HPDE6-E6E7 (cell line): ENCODE results near the gene TARBP2.

ENCODE experiments used
- DNase-seq: peaks from one replicate; pipeline ENCODE4 v3.0.0; 2011; ENCODE audit warnings: missing footprints; ENCODE audit errors: extremely low spot score

Gene TARBP2

DNA sequence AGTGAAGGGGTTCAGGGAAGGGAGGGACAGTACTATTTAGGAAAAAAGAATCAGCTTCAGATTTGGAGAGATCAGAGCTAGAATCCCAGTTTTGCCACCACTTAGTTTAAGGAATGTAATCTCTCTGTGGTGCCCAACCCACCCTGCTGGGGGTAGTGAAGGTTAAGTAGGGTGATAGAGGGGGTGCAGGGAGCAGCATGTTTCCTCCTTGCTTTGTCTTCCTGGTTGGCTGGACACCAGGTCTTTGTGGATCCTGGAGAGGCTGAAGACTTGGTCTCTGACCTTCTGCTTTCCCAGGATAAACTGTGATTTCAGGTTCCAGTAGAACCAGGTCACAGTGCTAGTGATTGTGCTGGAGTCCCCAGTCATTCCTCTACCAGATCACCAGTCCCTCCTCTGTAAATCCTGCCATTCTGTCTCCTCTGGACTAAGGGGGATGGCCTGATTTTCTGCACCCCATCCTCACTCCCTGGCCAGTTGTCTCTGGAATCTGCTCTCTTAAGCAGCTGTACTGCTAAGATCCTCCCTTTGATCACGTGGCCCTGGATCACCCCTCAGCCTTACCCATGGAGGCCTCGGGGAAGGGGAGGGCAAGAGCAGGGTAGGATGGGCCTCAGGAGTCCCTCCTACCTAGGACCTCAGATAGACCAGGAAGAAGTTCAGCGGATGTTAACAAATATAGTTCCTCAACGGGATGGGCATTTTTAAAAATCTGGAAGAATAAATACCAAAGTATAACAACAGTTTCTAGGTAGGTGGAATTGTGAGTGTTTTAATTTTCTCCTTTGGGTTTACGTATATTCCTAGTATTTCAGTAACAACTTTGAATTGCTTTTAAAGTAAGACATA is 5.0 kb upstream of the TARBP2 start:
- DNase-seq = no peak

DNA sequence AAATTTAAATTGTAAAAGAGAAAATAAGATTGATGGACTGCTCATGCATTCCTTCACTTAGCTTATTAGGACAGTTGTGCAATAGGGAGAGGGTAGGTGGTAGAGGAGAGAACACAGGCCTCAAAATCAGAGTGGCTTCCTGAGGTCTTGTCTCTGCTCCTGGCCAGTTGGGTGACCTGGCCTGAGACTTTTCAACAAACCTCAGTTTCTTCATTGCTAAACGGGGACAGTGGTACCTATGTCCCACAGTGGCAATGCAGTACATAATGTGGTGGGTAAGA is 4.4 kb upstream of the TARBP2 start:
- no peak for DNase-seq

- DNase-seq = no peak
Measured at GRCh38 chr12:53497461-53497860, 3.6 kb upstream of the TARBP2 start.

DNA sequence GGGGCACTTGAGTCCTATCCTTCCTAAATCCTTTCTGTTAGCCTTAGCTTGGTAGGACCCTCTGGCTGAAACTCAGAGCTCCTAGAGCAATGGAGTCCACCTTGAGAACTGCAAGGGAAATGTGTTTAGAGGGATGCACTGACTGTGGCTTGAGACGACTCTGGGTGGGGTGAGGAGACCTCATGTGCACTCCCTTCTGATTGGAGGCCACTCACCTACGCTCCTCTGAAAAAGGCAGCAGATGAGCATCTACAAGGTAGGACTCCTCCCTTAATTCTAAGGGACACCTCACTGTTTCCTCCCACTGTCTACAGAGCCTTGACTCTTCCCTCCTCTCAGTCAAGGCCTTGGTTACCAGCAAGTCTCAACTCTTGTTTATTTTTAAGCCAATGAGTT is 2.9 kb upstream of the TARBP2 start:
- no peak for DNase-seq

GRCh38 chr12:53499266-53500141 is 1.6 kb upstream of the TARBP2 start, which contains the start of gene MAP3K12:
Gene MAP3K12, minus strand, starts transcription at chr12:53499458. Its CDS starts 12,067 bp downstream, at chr12:53487391.
- DNase-seq = no peak

DNA sequence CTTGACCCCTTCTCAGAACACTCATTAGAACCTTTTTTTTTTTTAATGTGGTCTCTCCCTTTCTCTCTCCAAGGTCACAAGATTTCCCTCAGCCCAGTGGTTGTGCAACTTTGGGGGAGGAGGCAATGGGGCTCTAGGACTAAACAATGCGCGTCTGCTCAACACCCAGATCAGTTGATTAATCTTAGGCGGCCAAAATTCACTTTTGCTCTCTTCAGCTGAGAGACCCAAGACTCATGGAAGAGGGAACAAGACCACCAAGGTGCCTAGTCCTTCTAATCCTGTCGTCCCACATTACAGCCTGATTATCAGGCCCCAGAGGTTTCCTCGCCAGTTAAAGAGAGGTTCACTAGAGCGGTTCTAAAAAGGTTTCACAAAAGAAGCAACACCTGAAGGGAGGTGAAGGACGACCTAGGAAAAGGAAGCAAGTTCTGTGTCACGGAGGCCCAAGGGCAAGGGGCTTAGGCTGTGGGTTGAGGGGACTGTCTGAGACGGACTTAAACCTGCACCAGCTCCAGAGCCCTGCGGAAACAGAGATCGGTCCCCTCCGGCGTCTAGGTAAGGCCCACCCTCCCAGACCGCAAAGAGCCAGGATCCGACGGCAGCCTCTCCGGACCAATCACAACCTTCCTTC is 824 bp upstream of the TARBP2 start:
- no peak for DNase-seq

DNA sequence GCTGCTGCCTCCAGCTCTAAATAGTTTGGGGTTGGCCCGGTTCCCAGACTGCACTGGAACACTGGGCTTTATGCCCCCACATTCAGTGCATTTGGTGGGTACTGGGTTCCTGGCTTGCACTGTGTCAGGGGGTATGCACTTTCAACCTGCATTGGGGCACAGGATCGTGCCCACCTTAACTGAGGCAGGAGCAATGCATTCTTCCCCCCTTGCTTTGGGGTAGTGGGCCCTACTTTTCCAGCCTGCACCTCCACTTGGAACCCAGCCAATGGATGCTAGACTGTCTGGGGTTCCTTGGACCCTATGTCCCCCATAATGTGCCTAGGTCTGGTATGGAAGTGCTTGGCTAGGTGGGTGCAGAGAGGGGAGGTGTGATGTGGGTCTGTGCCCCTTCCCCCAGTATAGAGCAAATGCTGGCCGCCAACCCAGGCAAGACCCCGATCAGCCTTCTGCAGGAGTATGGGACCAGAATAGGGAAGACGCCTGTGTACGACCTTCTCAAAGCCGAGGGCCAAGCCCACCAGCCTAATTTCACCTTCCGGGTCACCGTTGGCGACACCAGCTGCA is 615 bp downstream of the TARBP2 start:
- no peak for DNase-seq

- DNase-seq = no peak
Measured at GRCh38 chr12:53502331-53502730, 1.2 kb downstream of the TARBP2 start.

DNA sequence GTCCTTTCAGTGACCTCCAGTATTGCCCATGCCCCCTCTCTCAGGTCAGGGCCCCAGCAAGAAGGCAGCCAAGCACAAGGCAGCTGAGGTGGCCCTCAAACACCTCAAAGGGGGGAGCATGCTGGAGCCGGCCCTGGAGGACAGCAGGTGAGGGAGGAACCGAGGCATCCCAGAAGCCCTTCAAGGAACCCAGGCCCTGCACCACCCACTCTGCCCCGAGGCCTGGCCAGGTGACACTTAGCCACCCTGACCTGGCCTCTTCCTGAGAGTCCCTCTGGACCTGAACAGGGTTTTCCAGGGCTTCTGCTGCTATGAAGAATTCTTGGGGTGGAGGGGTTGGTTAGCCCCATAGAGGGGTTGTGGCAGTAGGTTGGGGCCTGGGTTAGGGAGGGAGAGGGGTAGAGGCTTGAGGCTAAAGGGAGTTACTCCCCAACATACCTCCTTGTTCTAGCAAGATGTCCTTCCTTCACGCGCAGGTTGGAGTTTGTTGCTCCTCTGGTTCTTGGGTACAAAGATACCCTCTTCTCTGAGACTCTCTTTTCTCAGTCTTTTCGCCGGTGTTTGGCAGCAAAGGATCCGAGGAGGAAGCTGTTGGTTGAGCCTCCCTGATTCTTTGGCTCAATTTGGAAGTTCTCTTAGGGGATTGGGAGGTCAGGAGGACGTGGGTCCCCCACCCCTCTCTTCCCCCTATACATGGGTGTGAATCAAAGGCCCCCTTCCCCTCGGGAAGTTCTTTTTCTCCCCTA is 2.1 kb downstream of the TARBP2 start:
- DNase-seq = no peak

DNA sequence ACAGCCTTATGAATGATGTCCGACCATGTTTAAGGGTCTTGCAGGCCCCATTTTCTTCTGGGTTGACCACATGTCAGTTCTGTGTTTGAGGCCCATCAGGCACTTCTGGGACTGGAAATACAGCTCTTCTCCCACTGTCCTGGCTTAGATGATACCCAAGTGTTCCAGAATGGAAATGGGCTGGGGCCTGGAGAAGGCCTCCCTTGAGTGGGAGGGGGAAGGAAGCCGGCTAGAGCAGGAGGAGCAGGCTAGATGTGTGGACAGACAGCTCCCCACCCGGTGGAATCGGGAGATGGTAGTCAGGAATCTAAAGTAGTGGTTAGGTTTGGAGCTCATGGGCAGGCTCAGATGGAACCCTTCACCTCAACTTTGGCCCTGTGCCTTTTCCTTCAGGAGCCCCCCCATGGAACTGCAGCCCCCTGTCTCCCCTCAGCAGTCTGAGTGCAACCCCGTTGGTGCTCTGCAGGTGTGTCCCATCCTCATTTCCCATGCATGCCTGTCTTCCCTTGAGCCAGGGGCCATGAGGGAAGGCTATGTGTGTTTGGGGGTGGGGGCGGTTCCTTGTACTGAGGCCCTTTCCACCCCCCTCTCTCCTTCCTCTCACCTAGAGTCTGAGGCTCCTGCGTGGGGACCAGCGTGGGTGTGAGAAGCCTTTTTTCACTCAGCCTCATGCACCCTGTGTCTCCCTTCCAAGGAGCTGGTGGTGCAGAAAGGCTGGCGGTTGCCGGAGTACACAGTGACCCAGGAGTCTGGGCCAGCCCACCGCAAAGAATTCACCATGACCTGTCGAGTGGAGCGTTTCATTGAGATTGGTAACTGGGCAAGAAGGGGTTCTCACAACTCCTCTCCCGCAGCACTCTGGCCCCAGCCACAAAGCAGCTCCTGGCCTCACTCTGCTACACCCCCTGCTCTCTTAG is 3.2 kb downstream of the TARBP2 start:
- no peak for DNase-seq

GRCh38 chr12:53505086-53505485 is 4.0 kb downstream of the TARBP2 start:
- DNase-seq = no peak

- no peak for DNase-seq
Measured at GRCh38 chr12:53505555-53506449, 4.7 kb downstream of the TARBP2 start.

DNA sequence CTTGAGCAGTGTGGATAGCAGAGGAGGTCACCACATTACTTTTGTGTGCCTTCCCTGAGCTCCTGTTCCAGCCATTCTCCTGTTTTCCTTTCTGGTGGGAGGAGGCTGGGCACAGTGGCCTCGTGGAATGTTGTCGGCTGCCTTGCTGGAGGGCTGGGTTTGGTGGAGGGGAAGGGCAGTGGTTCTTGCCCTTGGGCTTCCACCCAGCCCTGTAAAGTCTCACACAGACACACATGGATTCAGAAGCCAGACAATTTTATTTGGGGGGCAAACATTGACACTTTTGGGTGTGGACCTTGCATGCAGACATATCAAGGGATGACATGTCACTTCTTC is 5.3 kb downstream of the TARBP2 start:
- DNase-seq = no peak

GRCh38 chr12:53506881-53507602 is 6.0 kb downstream of the TARBP2 start, which contains the start of gene NPFF:
Gene NPFF, minus strand, starts transcription at chr12:53507484. Its CDS starts 10 bp downstream, at chr12:53507474.
- no peak for DNase-seq

DNA sequence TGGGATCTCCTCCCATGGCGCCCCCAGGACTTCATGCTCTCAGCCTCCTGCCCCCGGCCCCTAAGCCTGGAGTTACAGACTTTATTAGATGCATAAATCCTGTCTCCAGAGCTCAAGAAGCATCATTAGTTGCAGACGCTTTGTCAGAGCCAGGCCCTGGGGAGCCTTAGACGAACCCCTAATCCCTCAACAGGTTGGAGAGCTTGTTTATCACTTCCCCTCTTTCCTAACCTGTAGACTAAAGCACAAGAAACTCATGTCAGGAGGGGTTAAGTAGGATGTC is 6.5 kb downstream of the TARBP2 start:
- no peak for DNase-seq

DNA sequence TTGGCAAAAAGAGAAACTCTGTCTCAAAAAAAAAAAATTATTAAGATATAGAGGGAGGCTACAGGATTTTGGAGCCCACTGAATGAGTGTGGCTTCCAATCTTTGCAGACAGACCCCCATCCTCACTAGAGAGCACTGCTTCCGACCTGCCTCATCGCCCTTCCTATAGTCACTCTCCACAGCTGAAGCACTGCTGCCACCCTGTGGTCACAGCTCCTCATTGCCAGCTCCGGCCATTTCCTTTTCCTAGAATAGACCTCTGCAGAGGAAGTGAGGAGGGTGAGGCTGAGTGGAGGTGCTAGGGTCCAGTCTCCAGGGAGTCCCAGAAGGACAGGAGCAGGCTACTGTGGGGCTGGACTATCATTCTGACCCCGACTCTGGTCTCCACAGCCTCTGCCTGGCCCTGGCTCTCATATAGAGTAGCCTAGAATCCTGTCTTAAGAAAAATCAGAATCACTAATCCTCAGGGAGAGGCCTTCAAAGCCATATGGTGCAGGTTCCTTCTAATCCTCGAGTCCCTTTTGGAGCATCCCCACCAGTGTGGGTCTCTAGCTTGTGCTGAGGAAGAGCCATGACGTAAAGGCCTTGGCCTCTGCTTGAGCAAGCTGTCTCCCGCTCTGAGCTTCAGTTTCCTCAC is 7.6 kb downstream of the TARBP2 start:
- DNase-seq = peak; percentile 72

GRCh38 chr12:53510181-53510812 is 9.2 kb downstream of the TARBP2 start:
- DNase-seq = no peak
